Measurements from ENCODE around the gene CAMTA1. TPM values are rescaled to one million over a fixed set of nuclear protein-coding genes. Genes with fewer than 3 reads are reported as not detected.

Gene CAMTA1
- polyA plus RNA-seq, 1 donor (not counting 4 experiments of a cell fraction or from before 2014, with no cell fraction given), result 51.4 TPM

GRCh38 chr1:6866825-6867224 lies 81.6 kb downstream of the CAMTA1 start:
- H3K4me2 ChIP-seq (ENCODE audit: control insufficient read depth, extremely low read depth, insufficient read depth, low read depth, low read length), result no peak overlapping the region
- no peak overlapping the region for H3K9ac ChIP-seq (ENCODE audit: control insufficient read depth, extremely low read depth, insufficient read depth, low read length)
- FAIRE-seq (no peak), DNase-seq (ENCODE audit: low read depth, low spot score) (no peak)
- H3K9me3 ChIP-seq (ENCODE audit: control insufficient read depth, low read depth, low read length), result no peaks in the 10 kb centered on the region
- no peak for TF ChIP-seq CTCF (optimal IDR thresholded peaks at IDR 0.05 in 1 of 3, IDR thresholded peaks at IDR 0.05 in 1 of 3, conservative IDR thresholded peaks at IDR 0.05 in 1 of 3; ENCODE audit: extremely low read depth in 1 of 3, insufficient read depth in 2 of 3, low read length in 3 of 3)
- no peak for TF ChIP-seq EZH2 (IDR thresholded peaks at IDR 0.05; ENCODE audit: low read length)
- H3K27ac ChIP-seq (ENCODE audit: control insufficient read depth, insufficient read depth, low read length), result no peak overlapping the region
- no peak overlapping the region for H3K4me3 ChIP-seq (ENCODE audit: control insufficient read depth in 2 of 3, extremely low read depth in 1 of 3, insufficient read depth in 2 of 3, low read depth in 1 of 3, low read length in 3 of 3)
- H3K79me2 ChIP-seq (ENCODE audit: control insufficient read depth, insufficient read depth, low read length), result peaks cover 16% of the 10 kb centered on the region
- H3K4me1 ChIP-seq (ENCODE audit: control insufficient read depth, extremely low read depth, insufficient read depth, low read length), result peaks cover 41% of the 10 kb centered on the region
- H4K20me1 ChIP-seq (ENCODE audit: control insufficient read depth, extremely low read depth, insufficient read depth, low read length), result no peaks in the 10 kb centered on the region
- dilution Hi-C loops (cut with MboI; ENCODE audit: extremely low pct_ligation_motif_present, low sequenced_read_pairs), result no loop called here
- H3K36me3 ChIP-seq (ENCODE audit: control insufficient read depth in 2 of 2, extremely low read depth in 1 of 2, insufficient read depth in 2 of 2, low read length in 2 of 2), result no peaks in the 10 kb centered on the region
- H3K27me3 ChIP-seq (ENCODE audit: control insufficient read depth, extremely low read depth, insufficient read depth, low read length), result no peaks in the 10 kb centered on the region
- no peaks in the 10 kb centered on the region for H3K9me1 ChIP-seq (ENCODE audit: control insufficient read depth, extremely low read depth, insufficient read depth, low read length)
- no peak overlapping the region for H2AFZ ChIP-seq (ENCODE audit: control insufficient read depth, low read length)

- Histone ChIP-seq H3K4me1 (ENCODE audit: control insufficient read depth, extremely low read depth, insufficient read depth, low read length) (peaks cover 41% of the 10 kb centered on the region), H3K27ac (ENCODE audit: control insufficient read depth, insufficient read depth, low read length) (no peak overlapping the region), H3K79me2 (ENCODE audit: control insufficient read depth, insufficient read depth, low read length) (peaks cover 13% of the 10 kb centered on the region), H4K20me1 (ENCODE audit: control insufficient read depth, extremely low read depth, insufficient read depth, low read length) (no peaks in the 10 kb centered on the region), H3K27me3 (ENCODE audit: control insufficient read depth, extremely low read depth, insufficient read depth, low read length) (no peaks in the 10 kb centered on the region), H3K9me1 (ENCODE audit: control insufficient read depth, extremely low read depth, insufficient read depth, low read length) (no peaks in the 10 kb centered on the region), H3K4me3 (ENCODE audit: control insufficient read depth in 2 of 3, extremely low read depth in 1 of 3, insufficient read depth in 2 of 3, low read depth in 1 of 3, low read length in 3 of 3) (no peak overlapping the region), H3K9me3 (ENCODE audit: control insufficient read depth, low read depth, low read length) (no peaks in the 10 kb centered on the region), H3K4me2 (ENCODE audit: control insufficient read depth, extremely low read depth, insufficient read depth, low read depth, low read length) (peak overlapping the region; percentile 88), H2AFZ (ENCODE audit: control insufficient read depth, low read length) (no peak overlapping the region), H3K36me3 (ENCODE audit: control insufficient read depth in 2 of 2, extremely low read depth in 1 of 2, insufficient read depth in 2 of 2, low read length in 2 of 2) (no peaks in the 10 kb centered on the region), H3K9ac (ENCODE audit: control insufficient read depth, extremely low read depth, insufficient read depth, low read length) (no peak overlapping the region)
- dilution Hi-C loops (cut with MboI; ENCODE audit: extremely low pct_ligation_motif_present, low sequenced_read_pairs), result no loop called here
- no peak for DNase-seq (ENCODE audit: low read depth, low spot score)
- TF ChIP-seq CTCF (optimal IDR thresholded peaks at IDR 0.05 in 1 of 3, IDR thresholded peaks at IDR 0.05 in 1 of 3, conservative IDR thresholded peaks at IDR 0.05 in 1 of 3; ENCODE audit: extremely low read depth in 1 of 3, insufficient read depth in 2 of 3, low read length in 3 of 3) (no peak), EZH2 (IDR thresholded peaks at IDR 0.05; ENCODE audit: low read length) (no peak)
- FAIRE-seq, result no peak
Observed at GRCh38 chr1:6867321-6867720, 82.1 kb downstream of the CAMTA1 start.

Measured in keratinocyte (primary cell).